Parathyroid adenoma (tissue), 2 donors: Measurements from ENCODE around the gene NHSL1.

ENCODE experiments used
- H2AFZ ChIP-seq: fragments of 300-600 bp; sonication (generic); one replicate; pipeline ENCODE4 v1.7.0; 2017; ENCODE audit warnings: antibody characterized with exemption, mild to moderate bottlenecking
- H3K27ac ChIP-seq: fragments of 300-600 bp; sonication (generic); one replicate; pipeline ENCODE4 v1.7.0; 2017
- H3K27me3 ChIP-seq: fragments of 300-600 bp; sonication (generic); one replicate; pipeline ENCODE4 v1.7.0; 2017; ENCODE audit warnings: low read length; ENCODE audit not compliant: control insufficient read depth, insufficient read depth
- H3K36me3 ChIP-seq: fragments of 300-600 bp; sonication (generic); one replicate; pipeline ENCODE4 v1.7.0; 2017; ENCODE audit warnings: low read length; ENCODE audit not compliant: control insufficient read depth, insufficient read depth
- H3K4me1 ChIP-seq: fragments of 300-600 bp; sonication (generic); one replicate; pipeline ENCODE4 v1.7.0; 2017; ENCODE audit warnings: control low read depth
- H3K4me2 ChIP-seq: fragments of 300-600 bp; sonication (generic); one replicate; pipeline ENCODE4 v1.7.0; 2017; ENCODE audit warnings: low read length
- H3K4me3 ChIP-seq: fragments of 300-600 bp; sonication (generic); one replicate; pipeline ENCODE4 v1.7.0; 2017; ENCODE audit warnings: low read depth, low read length
- H3K79me2 ChIP-seq: fragments of 300-600 bp; sonication (generic); one replicate; pipeline ENCODE4 v1.7.0; 2017; ENCODE audit warnings: control low read depth
- H3K9ac ChIP-seq: fragments of 300-600 bp; sonication (generic); one replicate; pipeline ENCODE4 v1.7.0; 2017; ENCODE audit warnings: mild to moderate bottlenecking
- H3K9me3 ChIP-seq: fragments of 300-600 bp; sonication (generic); one replicate; pipeline ENCODE4 v1.7.0; 2017; ENCODE audit warnings: low read length; ENCODE audit not compliant: control insufficient read depth
- CTCF ChIP-seq: fragments of 300-600 bp; sonication (generic); IDR thresholded peaks from one replicate; pipeline ENCODE4 v1.7.0; 2017; ENCODE audit warnings: antibody characterized with exemption, mild to moderate bottlenecking
- donor health status: primary hyperparathyroidism.

NHSL1 gene

DNA sequence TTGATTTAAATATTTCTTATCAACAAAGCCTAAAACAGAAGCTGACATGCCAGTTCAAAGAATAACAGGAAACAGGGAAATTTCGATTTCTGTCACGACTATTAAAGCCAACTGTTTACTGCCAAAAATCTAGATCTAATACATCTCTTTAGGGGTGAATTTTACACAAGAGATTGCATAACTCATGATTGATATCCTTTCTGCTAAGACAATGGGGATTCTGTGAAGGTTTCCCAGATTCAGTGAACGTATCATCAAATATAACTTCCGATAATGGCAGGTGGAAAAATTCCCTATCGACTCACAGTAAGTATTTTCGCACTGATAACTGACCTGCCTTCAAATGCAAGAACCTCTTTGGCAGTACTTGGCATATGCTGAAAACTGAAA lies 42.9 kb downstream of the NHSL1 start:
- Histone ChIP-seq H3K9me3 (no peaks in the 10 kb centered on the region), H3K79me2 (no peaks in the 10 kb centered on the region), H2AFZ (no peak overlapping the region), H3K36me3 (no peaks in the 10 kb centered on the region), H3K9ac (no peak overlapping the region), H3K4me2 (no peak overlapping the region), H3K4me1 (no peaks in the 10 kb centered on the region), H3K4me3 (no peak overlapping the region), H3K27me3 (no peaks in the 10 kb centered on the region), H3K27ac (no peak overlapping the region)
- no peak for TF ChIP-seq CTCF

- Histone ChIP-seq H3K9ac (no peak overlapping the region), H3K27ac (no peak overlapping the region), H3K4me2 (no peak overlapping the region), H2AFZ (peak overlapping the region; percentile 5), H3K27me3 (no peaks in the 10 kb centered on the region), H3K4me1 (no peaks in the 10 kb centered on the region), H3K36me3 (no peaks in the 10 kb centered on the region), H3K4me3 (no peak overlapping the region), H3K79me2 (no peaks in the 10 kb centered on the region), H3K9me3 (no peaks in the 10 kb centered on the region)
- TF ChIP-seq CTCF: no peak
These were observed 43.4 kb downstream of the NHSL1 start for GRCh38 chr6:138455746-138456400.

GRCh38 chr6:138454981-138455706 lies 44.1 kb downstream of the NHSL1 start:
- Histone ChIP-seq H2AFZ (peak overlapping the region; percentile 5), H3K9ac (no peak overlapping the region), H3K36me3 (no peaks in the 10 kb centered on the region), H3K27ac (no peak overlapping the region), H3K9me3 (no peaks in the 10 kb centered on the region), H3K4me2 (no peak overlapping the region), H3K79me2 (no peaks in the 10 kb centered on the region), H3K4me1 (no peaks in the 10 kb centered on the region), H3K27me3 (no peaks in the 10 kb centered on the region), H3K4me3 (no peak overlapping the region)
- TF ChIP-seq CTCF: no peak

- H3K36me3 ChIP-seq: no peaks in the 10 kb centered on the region
- H3K4me3 ChIP-seq: no peak overlapping the region
- no peak overlapping the region for H2AFZ ChIP-seq
- no peak for TF ChIP-seq CTCF
- H3K9ac ChIP-seq: no peak overlapping the region
- H3K79me2 ChIP-seq: no peaks in the 10 kb centered on the region
- H3K9me3 ChIP-seq: no peaks in the 10 kb centered on the region
- no peak overlapping the region for H3K27ac ChIP-seq
- no peaks in the 10 kb centered on the region for H3K27me3 ChIP-seq
- H3K4me2 ChIP-seq: no peak overlapping the region
- H3K4me1 ChIP-seq: no peaks in the 10 kb centered on the region
These were observed 48.3 kb downstream of the NHSL1 start for GRCh38 chr6:138451043-138451442.

- no peak for TF ChIP-seq CTCF
- Histone ChIP-seq H3K4me3 (no peak overlapping the region), H3K36me3 (no peaks in the 10 kb centered on the region), H3K9me3 (no peaks in the 10 kb centered on the region), H3K4me2 (no peak overlapping the region), H3K27me3 (no peaks in the 10 kb centered on the region), H3K27ac (no peak overlapping the region), H3K79me2 (no peaks in the 10 kb centered on the region), H3K9ac (no peak overlapping the region), H2AFZ (no peak overlapping the region), H3K4me1 (no peaks in the 10 kb centered on the region)
These were observed 48.8 kb downstream of the NHSL1 start for GRCh38 chr6:138450445-138450844.
